Cardiac muscle cell (in vitro differentiated cells and primary cell): Measurements from ENCODE around the gene KLHL42. TPM values are rescaled to one million over a fixed set of nuclear protein-coding genes. Genes with fewer than 3 reads are reported as not detected.

Source experiments
- DNase-seq, 2 donors: peaks; one replicate each; pipeline versions ENCODE4 v3.0.0 to v3.0.0-alpha.2; 2010 to 2017; ENCODE audit warnings: low read depth in 1 of 2, low spot score in 1 of 2
- H3K27ac ChIP-seq: fragments of 200-600 bp; sonication (generic); 2 replicates; pipeline ENCODE4 v1.5.1; 2016
- H3K27me3 ChIP-seq: fragments of 200-600 bp; sonication (generic); 2 replicates; pipeline ENCODE4 v1.6.0; 2016; ENCODE audit warnings: control low read depth
- H3K36me3 ChIP-seq: fragments of 200-600 bp; sonication (generic); 2 replicates; pipeline ENCODE4 v1.5.1; 2016; ENCODE audit warnings: control low read depth
- H3K4me1 ChIP-seq: fragments of 200-600 bp; sonication (generic); 2 replicates; pipeline ENCODE4 v1.8.1; 2017; ENCODE audit warnings: low read depth, mild to moderate bottlenecking, mixed run types
- H3K4me3 ChIP-seq: fragments of 200-600 bp; sonication (generic); 2 replicates; pipeline ENCODE4 v1.5.1; 2016; ENCODE audit warnings: mild to moderate bottlenecking
- H3K9me3 ChIP-seq: fragments of 200-600 bp; sonication (generic); 2 replicates; pipeline ENCODE4 v1.5.1; 2017; ENCODE audit warnings: low read depth, mild to moderate bottlenecking, control low read depth
- CTCF ChIP-seq: IDR thresholded peaks from 2 replicates; pipeline ENCODE4 v1.5.1; 2012; ENCODE audit warnings: low read depth, mild to moderate bottlenecking, low read length
- polyA plus RNA-seq: library from polyadenylated mRNA; unstranded; fragments of >200 nt; fragmentation: Nextera tagmentation; extraction: Ambion mirVana; gene quantifications from 2 replicates; pipeline ENCODE4 v1.2.1, GENCODE V29; 2016
- total RNA-seq: library from RNA; depleted of rRNA; stranded (reverse); fragments of >200 nt; gene quantifications from 2 replicates; pipeline ENCODE4 v1.2.3, GENCODE V29; 2016

The KLHL42 gene
- total and polyA plus RNA-seq, 2 experiments from 2014 or later, result 25.7 to 42.2 TPM

DNA sequence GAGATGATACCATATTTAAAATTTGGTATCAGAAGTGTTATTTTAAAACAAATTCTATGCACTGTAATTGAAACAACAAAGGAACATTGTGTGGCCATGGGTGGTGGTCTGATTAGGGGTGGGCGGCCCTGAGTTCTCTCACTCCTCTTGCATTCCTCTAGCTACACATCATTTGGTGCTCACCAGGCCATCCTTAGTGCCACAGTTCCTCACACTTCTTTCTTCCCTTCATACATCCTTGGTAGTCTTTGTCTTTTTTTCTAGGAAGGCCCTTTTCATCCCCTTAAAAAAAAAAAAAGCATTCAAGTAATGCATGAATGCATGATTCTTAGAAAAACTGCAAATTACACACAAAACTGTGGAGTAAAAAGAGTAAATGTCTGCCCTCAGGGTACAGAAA is 2.4 kb downstream of the KLHL42 start:
- TF ChIP-seq CTCF, result no peak
- H3K9me3 ChIP-seq, result no peaks in the 10 kb centered on the region
- H3K27me3 ChIP-seq, result no peaks in the 10 kb centered on the region
- H3K36me3 ChIP-seq, result no peaks in the 10 kb centered on the region
- no peak for DNase-seq
- peaks cover 4% of the 10 kb centered on the region for H3K4me1 ChIP-seq
- no peak overlapping the region for H3K27ac ChIP-seq
- H3K4me3 ChIP-seq, result no peak overlapping the region

GRCh38 chr12:27785882-27786570 is 6.0 kb downstream of the KLHL42 start:
- DNase-seq, result peak in 1 of 2 donors; percentile 59
- no peak overlapping the region for H3K4me3 ChIP-seq
- peaks cover 4% of the 10 kb centered on the region for H3K4me1 ChIP-seq
- H3K27ac ChIP-seq, result no peak overlapping the region
- no peak for TF ChIP-seq CTCF
- H3K36me3 ChIP-seq, result no peaks in the 10 kb centered on the region
- H3K9me3 ChIP-seq, result no peaks in the 10 kb centered on the region
- H3K27me3 ChIP-seq, result no peaks in the 10 kb centered on the region

DNA sequence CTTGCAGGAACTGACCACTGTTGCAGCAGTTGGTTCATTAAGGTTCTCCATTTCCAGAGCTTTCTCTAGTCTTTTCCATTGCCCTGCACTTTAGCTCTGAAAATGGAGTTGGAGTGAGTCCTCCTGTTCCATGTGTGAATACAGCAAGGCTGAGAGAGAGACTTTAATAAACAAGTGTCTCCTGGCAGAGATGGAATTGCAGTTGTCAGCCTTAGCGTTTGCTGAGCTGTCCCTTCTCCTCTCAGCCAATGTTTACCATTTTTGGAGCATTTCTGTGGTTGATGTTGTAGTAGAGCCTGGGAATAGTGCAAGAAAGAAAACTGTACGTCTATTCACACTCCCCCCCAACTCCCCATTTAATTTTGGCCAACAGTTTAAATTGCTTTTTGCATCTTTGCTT is 7.5 kb downstream of the KLHL42 start:
- TF ChIP-seq CTCF, result no peak
- peaks cover under 1% of the 10 kb centered on the region for H3K4me1 ChIP-seq
- no peak overlapping the region for H3K4me3 ChIP-seq
- H3K36me3 ChIP-seq, result no peaks in the 10 kb centered on the region
- no peaks in the 10 kb centered on the region for H3K27me3 ChIP-seq
- H3K27ac ChIP-seq, result no peak overlapping the region
- no peak for DNase-seq
- no peaks in the 10 kb centered on the region for H3K9me3 ChIP-seq

DNA sequence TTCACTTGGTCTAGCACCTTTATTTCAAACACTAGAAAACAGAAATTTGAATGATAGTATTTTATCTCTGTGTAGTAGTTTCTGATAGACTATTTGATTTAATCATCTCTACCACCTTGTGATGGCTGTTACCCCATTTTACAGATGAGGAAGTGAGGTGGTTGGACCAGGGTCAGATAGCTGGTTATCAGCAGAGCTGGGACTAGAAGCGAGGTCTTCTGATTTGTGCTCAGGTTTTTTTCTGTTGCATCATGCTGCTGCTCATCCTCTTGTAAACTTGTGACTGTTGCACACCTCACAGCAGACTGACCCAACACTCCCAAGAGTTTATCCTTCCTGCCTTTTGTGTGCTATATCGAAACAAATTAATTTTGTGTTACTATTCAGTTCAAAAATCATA is 10.1 kb downstream of the KLHL42 start:
- no peak for DNase-seq
- no peaks in the 10 kb centered on the region for H3K9me3 ChIP-seq
- no peaks in the 10 kb centered on the region for H3K27me3 ChIP-seq
- H3K4me1 ChIP-seq, result no peaks in the 10 kb centered on the region
- H3K4me3 ChIP-seq, result no peak overlapping the region
- no peak for TF ChIP-seq CTCF
- H3K27ac ChIP-seq, result no peak overlapping the region
- H3K36me3 ChIP-seq, result no peaks in the 10 kb centered on the region

GRCh38 chr12:27794818-27795584 is 15.0 kb downstream of the KLHL42 start:
- Histone ChIP-seq H3K4me3 (no peak overlapping the region), H3K36me3 (peaks cover 18% of the 10 kb centered on the region), H3K27me3 (no peaks in the 10 kb centered on the region), H3K27ac (peak overlapping the region; percentile 39), H3K4me1 (peaks cover 27% of the 10 kb centered on the region), H3K9me3 (no peaks in the 10 kb centered on the region)
- TF ChIP-seq CTCF, result no peak
- no peak for DNase-seq
